ENCODE measurements around the gene TCP11L1.

GRCh38 chr11:33072465-33072864 lies 33.1 kb downstream of the TCP11L1 start:
- TF ChIP-seq CTCF (IDR thresholded peaks at IDR 0.05) (no peak), POLR2A (IDR thresholded peaks at IDR 0.05) (no peak)
